HUES48 (cell line): ENCODE measurements around the gene KLRC4.
"Not testable (repeated sequence)": the region's sequence is repeated elsewhere in the genome, so short reads cannot be mapped to it uniquely, and the experiment has no call there.

Experiments
- H3K27ac ChIP-seq: one replicate; pipeline ENCODE4 v1.7.0; 2013; ENCODE audit warnings: low read depth, low read length, inconsistent platforms
- H3K27me3 ChIP-seq: 2 replicates; pipeline ENCODE4 v1.6.1; 2013; ENCODE audit warnings: mild to moderate bottlenecking, low read length; ENCODE audit not compliant: control insufficient read depth, insufficient read depth
- H3K36me3 ChIP-seq: 2 replicates; pipeline ENCODE4 v1.6.1; 2013; ENCODE audit warnings: low read length; ENCODE audit not compliant: control insufficient read depth, insufficient read depth
- H3K4me1 ChIP-seq: 2 replicates; pipeline ENCODE4 v1.6.1; 2013; ENCODE audit warnings: mild to moderate bottlenecking, low read length; ENCODE audit not compliant: control insufficient read depth, insufficient read depth
- H3K4me3 ChIP-seq: 2 replicates; pipeline ENCODE4 v1.5.1; 2013; ENCODE audit warnings: mild to moderate bottlenecking, low read depth, low read length
- H3K9ac ChIP-seq: 2 replicates; pipeline ENCODE4 v1.6.1; 2013; ENCODE audit warnings: mild to moderate bottlenecking, low read depth, low read length, moderate library complexity
- H3K9me3 ChIP-seq: 2 replicates; pipeline ENCODE4 v1.6.1; 2013; ENCODE audit warnings: low read length; ENCODE audit not compliant: control insufficient read depth, insufficient read depth

Gene KLRC4, protein sequence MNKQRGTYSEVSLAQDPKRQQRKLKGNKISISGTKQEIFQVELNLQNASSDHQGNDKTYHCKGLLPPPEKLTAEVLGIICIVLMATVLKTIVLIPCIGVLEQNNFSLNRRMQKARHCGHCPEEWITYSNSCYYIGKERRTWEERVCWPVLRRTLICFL

DNA sequence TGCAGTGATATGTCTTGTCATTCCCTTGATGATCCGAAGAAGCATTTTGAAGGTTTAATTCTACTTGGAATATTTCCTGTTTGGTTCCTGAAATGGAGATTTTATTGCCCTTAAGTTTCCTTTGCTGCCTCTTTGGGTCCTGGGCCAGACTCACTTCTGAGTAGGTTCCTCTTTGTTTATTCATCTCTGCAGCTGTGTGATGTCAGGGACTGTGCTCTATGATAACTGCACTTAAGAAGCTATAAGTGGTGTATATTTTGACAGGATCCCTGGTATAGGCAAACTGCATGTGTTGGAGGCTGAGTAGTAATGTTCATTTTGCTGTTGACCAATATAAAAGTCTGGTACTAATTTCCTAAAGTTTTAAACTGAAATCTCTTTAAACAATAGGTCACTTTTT, at the start of gene KLRC4:
Gene KLRC4 (minus strand): TSS at position 366 of the 400 bp plus-strand sequence. CDS start 182 bp downstream, at position 184.
- Histone ChIP-seq H3K4me1 (peaks cover 4% of the 10 kb centered on the region), H3K27ac (no peak within 1 kb of the TSS), H3K36me3 (no peaks in the 10 kb centered on the region), H3K9ac (no peak within 1 kb of the TSS), H3K27me3 (no peaks in the 10 kb centered on the region), H3K9me3 (no peaks in the 10 kb centered on the region), H3K4me3 (no peak within 1 kb of the TSS)

DNA sequence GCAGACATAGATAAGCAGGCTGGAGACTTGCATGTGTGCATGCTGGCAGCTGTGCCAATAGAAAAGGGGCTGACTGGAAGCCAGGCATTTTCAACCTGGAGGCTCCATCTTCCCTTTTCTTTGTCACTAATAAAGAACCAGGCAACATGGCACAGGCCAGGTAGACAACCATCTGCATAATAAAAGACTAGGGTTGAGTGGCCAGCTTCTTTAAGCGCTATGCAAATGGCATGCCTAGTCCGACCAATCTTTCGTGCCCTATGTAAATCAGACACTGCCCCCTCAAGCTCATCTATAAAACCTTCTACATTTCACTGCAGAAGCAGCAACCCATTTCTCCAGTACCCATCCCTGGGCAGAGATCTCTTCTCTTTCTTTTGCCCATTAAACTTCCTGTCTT, 48.2 kb upstream of the KLRC4 start:
- Histone ChIP-seq H3K27me3 (no peaks in the 10 kb centered on the region), H3K4me1 (peaks cover 11% of the 10 kb centered on the region), H3K4me3 (peak overlapping the region; percentile 5; the same call in 1 of the 2 replicates), H3K9me3 (no peaks in the 10 kb centered on the region), H3K9ac (peak overlapping the region; percentile 23; the same call in 1 of the 2 replicates), H3K27ac (no peak overlapping the region), H3K36me3 (no peaks in the 10 kb centered on the region)

DNA sequence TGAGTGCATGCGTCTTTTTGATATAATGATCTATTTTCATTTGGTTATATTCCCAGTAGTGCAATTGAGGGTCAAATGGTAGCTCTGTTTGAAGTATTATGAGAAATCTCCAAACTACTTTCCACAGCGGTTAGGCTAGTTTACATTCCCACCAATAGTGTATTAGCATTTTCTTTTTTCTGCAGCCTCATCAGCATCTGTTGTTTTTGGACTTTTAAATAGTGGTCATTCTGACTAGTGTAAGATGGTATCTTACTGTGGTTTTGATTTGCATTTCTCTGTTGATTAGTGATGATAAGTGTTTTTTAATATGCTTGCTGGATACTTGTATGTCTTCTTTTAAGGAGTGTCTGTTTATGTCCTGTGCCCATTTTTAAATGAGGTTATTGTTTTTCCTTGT, 47.3 kb upstream of the KLRC4 start:
- H3K27me3 ChIP-seq = no peaks in the 10 kb centered on the region
- peaks cover 11% of the 10 kb centered on the region for H3K4me1 ChIP-seq
- H3K36me3 ChIP-seq = no peaks in the 10 kb centered on the region
- H3K27ac ChIP-seq = no peak overlapping the region
- H3K9me3 ChIP-seq = no peaks in the 10 kb centered on the region
- H3K4me3 ChIP-seq = no peak overlapping the region
- H3K9ac ChIP-seq = no peak overlapping the region

DNA sequence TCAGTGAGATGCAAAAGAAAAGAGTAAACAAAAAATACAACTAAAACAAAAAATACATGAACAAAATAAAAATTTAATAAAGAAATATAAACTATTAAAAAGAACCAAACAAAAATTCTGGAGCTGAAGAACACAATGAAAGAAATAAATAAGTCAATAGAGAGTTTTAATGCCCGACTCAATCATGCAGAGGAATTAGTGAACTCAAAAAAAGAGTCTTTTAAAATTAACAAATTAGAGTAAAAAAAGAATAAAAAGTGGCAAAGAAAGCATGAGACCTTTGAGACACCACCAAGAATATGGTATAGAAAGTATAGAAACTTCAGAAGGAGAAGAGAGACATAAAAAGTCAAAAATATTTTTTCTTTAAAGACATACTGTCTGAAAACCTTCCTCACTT, 46.2 kb upstream of the KLRC4 start:
- Histone ChIP-seq H3K4me3 (no peak overlapping the region), H3K9me3 (no peaks in the 10 kb centered on the region), H3K9ac (no peak overlapping the region), H3K4me1 (peaks cover 11% of the 10 kb centered on the region), H3K27ac (no peak overlapping the region), H3K36me3 (no peaks in the 10 kb centered on the region), H3K27me3 (no peaks in the 10 kb centered on the region)

DNA sequence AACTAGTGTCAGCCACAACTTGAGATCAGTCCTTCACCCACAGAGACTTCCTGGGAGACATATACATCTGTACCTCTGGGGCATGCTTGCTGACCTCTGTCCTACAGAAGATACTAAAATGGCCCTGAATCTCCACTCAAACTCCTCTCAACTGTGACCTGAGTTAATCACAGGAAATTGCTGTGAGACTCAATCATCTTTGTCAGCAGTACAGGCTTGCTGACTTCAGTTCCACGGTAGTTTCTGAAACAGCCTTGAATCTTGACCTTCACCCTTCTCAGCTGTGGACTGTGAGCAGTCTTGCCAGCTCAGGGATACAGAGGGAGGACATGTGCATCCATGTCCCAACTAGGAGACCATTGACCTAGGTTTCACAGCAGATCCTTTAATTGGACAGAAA, 45.0 kb upstream of the KLRC4 start:
- Histone ChIP-seq H3K4me1 (peaks cover 11% of the 10 kb centered on the region), H3K9ac (no peak overlapping the region), H3K4me3 (no peak overlapping the region), H3K9me3 (no peaks in the 10 kb centered on the region), H3K27me3 (no peaks in the 10 kb centered on the region), H3K27ac (no peak overlapping the region), H3K36me3 (no peaks in the 10 kb centered on the region)

DNA sequence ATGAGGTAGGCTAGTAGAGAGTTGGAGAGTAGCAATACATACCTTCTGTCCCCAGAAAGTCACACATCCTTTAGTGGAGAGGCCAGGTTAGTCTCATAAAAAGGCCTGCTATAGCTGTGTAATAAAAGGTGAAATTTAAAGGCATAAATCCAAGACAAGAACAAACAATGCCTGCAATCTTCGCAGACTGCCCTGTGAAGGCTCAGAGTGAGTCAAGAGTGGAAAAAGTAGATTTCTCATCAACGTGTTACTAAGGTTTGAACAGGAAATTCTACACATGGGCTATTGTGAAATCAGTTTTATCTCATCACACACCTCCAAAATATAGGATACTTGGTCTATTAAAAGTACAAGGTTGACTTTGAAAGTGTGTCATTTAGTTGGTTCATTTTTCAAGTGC, 43.6 kb upstream of the KLRC4 start, which contains the start of gene KLRC1:
Gene KLRC1 (minus strand): TSS at position 222 of the 400 bp plus-strand sequence. CDS start 2,221 bp downstream, outside the sequence.
- Histone ChIP-seq H3K9ac (no peak within 1 kb of the TSS), H3K4me1 (peaks cover 10% of the 10 kb centered on the region), H3K36me3 (no peaks in the 10 kb centered on the region), H3K4me3 (no peak within 1 kb of the TSS), H3K9me3 (no peaks in the 10 kb centered on the region), H3K27ac (no peak within 1 kb of the TSS), H3K27me3 (no peaks in the 10 kb centered on the region)

DNA sequence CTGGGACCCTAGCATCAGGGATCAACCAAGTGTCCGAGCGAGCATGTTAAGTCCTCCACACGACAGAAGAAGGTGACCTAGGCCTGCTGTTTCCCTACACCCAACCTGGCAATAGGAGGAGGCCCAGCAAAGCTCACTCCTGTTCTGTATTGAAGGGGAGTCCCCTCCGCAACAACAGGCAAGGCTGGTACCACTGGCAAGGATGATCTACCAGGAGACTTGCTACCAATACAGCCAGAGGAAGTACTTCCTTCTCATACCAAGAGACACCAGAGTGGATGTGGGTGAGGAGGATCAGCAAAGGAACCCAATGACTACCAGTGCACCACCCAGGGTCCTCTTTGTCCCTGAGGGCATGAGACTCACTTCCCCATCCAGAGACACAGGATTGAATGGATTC, 38.7 kb upstream of the KLRC4 start:
- no peaks in the 10 kb centered on the region for H3K4me1 ChIP-seq
- H3K36me3 ChIP-seq = no peaks in the 10 kb centered on the region
- no peak overlapping the region for H3K27ac ChIP-seq
- no peak overlapping the region for H3K9ac ChIP-seq
- no peaks in the 10 kb centered on the region for H3K9me3 ChIP-seq
- H3K27me3 ChIP-seq = no peaks in the 10 kb centered on the region
- no peak overlapping the region for H3K4me3 ChIP-seq

DNA sequence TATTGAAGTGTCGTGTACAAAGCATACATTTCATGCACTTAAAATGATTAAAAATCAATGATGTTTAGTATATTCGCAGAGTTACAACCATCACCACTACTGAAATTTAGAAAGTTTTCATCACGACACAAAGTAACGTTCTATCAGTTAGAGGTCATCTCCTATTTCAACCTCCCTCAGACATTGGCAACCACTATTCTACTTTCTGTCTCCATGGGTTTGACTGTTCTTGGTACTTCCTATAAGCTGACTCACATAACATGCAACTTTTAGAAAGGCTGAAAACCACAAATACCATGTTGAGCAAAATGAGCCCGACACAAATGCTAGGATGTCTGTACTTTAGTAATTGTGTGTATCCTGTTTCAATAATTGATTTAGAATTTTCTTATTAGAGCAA, 36.5 kb upstream of the KLRC4 start:
- not testable (repeated sequence) for H3K9ac ChIP-seq, H3K27me3 ChIP-seq, H3K9me3 ChIP-seq, H3K4me3 ChIP-seq, H3K36me3 ChIP-seq, H3K27ac ChIP-seq, H3K4me1 ChIP-seq

DNA sequence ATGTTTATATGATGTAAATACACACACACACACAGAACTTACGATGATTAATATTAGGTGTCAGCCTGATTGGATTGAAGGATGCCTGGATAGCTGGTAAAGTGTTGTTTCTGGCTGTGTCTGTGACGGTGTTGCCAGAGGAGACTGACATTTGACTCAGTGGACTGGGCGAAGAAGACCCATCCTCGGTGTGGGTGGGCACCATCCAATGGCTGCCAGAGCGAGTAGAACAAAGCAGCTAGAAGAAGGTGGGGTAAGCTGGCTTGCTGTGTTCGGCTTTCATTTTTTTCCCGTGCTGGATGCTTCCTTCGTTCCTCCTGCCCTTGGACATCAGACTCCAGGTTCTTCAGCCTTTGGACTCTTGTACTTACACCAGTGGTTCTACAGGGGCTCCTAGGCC, 31.6 kb upstream of the KLRC4 start:
- H3K36me3 ChIP-seq, H3K4me1 ChIP-seq, H3K27me3 ChIP-seq, H3K9me3 ChIP-seq, H3K4me3 ChIP-seq, H3K9ac ChIP-seq, H3K27ac ChIP-seq: not testable (repeated sequence)

DNA sequence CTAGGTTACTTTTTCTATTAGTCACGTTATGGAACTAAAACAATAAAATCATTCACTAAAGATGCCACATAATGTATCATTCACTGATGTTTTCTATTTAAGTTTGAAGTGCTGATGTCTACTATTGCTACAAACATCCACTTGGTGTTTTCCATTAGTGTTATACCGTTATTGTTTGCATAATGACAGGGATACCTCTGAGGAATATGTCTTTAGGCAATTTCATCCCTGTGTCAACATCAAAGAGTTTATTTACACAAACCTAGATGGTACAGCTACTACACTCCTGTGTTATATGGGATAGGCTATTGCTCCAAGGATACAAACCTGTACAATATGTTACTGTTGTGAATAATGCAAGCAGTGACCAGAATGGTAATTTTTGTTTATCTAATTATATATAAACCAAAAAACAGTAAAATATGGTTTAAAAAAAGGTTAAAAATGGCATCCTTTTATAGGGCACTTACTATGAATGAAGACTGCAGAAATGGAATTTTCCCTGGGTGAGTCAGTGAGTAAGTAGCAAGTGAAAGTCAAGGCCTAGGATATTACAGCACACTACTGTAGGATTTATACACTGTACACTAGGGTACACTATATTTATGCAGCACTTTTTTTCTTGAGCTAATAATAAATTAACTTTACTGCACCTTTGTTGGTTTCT, 30.2 kb upstream of the KLRC4 start:
- not testable (repeated sequence) for H3K27me3 ChIP-seq, H3K9ac ChIP-seq, H3K9me3 ChIP-seq, H3K27ac ChIP-seq, H3K4me1 ChIP-seq, H3K36me3 ChIP-seq, H3K4me3 ChIP-seq

DNA sequence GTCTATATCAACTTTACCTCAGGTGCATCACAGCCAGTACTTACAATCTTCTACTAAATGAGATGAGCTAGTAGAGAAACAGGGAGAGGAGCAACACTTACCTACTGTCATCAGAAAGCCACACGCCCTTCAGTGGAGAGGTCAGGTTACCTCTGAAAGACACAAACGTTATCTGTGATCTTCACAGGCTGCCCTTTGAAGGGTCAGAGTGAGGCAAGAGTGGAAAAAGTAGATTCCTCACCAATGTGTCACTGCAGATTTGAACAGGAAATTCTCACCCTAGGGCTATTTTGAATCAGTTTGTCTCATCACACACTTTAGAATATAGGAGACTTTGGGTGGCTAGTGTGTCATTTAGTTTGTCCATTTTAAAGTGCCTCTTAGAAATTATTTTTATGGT, 28.0 kb upstream of the KLRC4 start:
- not testable (repeated sequence) for H3K4me3 ChIP-seq, H3K27ac ChIP-seq, H3K27me3 ChIP-seq, H3K36me3 ChIP-seq, H3K4me1 ChIP-seq, H3K9ac ChIP-seq, H3K9me3 ChIP-seq
